HepG2 (cell line): ENCODE results near the gene SLC26A2. TPM values are rescaled to one million over a fixed set of nuclear protein-coding genes. Genes with fewer than 3 reads are reported as not detected.
A peak's percentile ranks its signal among the peaks of the same experiment; 100 is the strongest.

Experiments used
- GATAD2A ChIP-seq: IDR thresholded peaks from 2 replicates; pipeline ENCODE4 v1.6.1; 2016
- HOMEZ ChIP-seq: IDR thresholded peaks from 2 replicates; pipeline ENCODE4 v1.6.1; 2016; ENCODE audit warnings: low read depth
- KLF16 ChIP-seq, 2 experiments: sonication (generic) in 1 of 2; formaldehyde crosslinking in 1 of 2; IDR thresholded peaks; 2 replicates each; pipeline versions ENCODE4 v1.6.1 to v1.8.0; 2016 to 2023; ENCODE audit warnings: missing genetic modification reagents in 2 of 2, missing compliant biosample characterization in 1 of 2
- MIXL1 ChIP-seq: IDR thresholded peaks from 2 replicates; pipeline ENCODE4 v1.6.1; 2016
- MNT ChIP-seq: fragments of 450-650 bp; IDR thresholded peaks from 2 replicates; pipeline ENCODE4 v1.6.1; 2016
- RXRB ChIP-seq: IDR thresholded peaks from 2 replicates; pipeline ENCODE4 v1.6.1; 2016; ENCODE audit warnings: borderline replicate concordance, missing genetic modification reagents, missing compliant biosample characterization
- SMC3 ChIP-seq: IDR thresholded peaks from 2 replicates; pipeline ENCODE4 v1.6.1; 2011; ENCODE audit warnings: low read length, improper control_type of control experiment
- SP4 ChIP-seq: sonication (generic); formaldehyde crosslinking; IDR thresholded peaks from 2 replicates; pipeline ENCODE4 v1.8.1; 2023; ENCODE audit warnings: mild to moderate bottlenecking, missing genetic modification reagents
- TRAFD1 ChIP-seq: sonication (generic); formaldehyde crosslinking; IDR thresholded peaks from 2 replicates; pipeline ENCODE4 v1.5.1; 2020; ENCODE audit warnings: missing genetic modification reagents, mild to moderate bottlenecking, borderline replicate concordance
- ZNF234 ChIP-seq: sonication (generic); formaldehyde crosslinking; conservative IDR thresholded peaks from 2 replicates; pipeline ENCODE4 v1.5.1; 2020; ENCODE audit warnings: mild to moderate bottlenecking, missing genetic modification reagents
- ZNF33B ChIP-seq: sonication (generic); formaldehyde crosslinking; IDR thresholded peaks from 2 replicates; pipeline ENCODE4 v1.5.1; 2020; ENCODE audit warnings: mild to moderate bottlenecking, missing genetic modification reagents
- ZNF354B ChIP-seq: sonication (generic); formaldehyde crosslinking; IDR thresholded peaks from 2 replicates; pipeline ENCODE4 v1.8.0; 2022; ENCODE audit warnings: mild to moderate bottlenecking, missing genetic modification reagents
- ZNF605 ChIP-seq: sonication (generic); formaldehyde crosslinking; IDR thresholded peaks from 2 replicates; pipeline ENCODE4 v1.8.0; 2022; ENCODE audit warnings: mild to moderate bottlenecking, missing genetic modification reagents
- ZNF670 ChIP-seq: sonication (generic); formaldehyde crosslinking; IDR thresholded peaks from 2 replicates; pipeline ENCODE4 v1.8.0; 2022; ENCODE audit warnings: mild to moderate bottlenecking, missing genetic modification reagents, borderline replicate concordance
- polyA plus RNA-seq, 8 experiments: library from polyadenylated mRNA; depleted of rRNA in 3 of 8; stranded (reverse) in 7 of 8; unstranded in 1 of 8; fragments of >200 nt; fragmentation: Illumina TruSeq in 4 of 8; extraction: Trizol in 4 of 8; gene quantifications; 2 replicates each; pipeline versions ENCODE4 v1.2.1 to v1.2.3, GENCODE V29; 2011 to 2016; ENCODE audit warnings: low read depth in 4 of 8, missing spikeins in 1 of 8, mixed read lengths in 1 of 8; ENCODE audit not compliant: insufficient read depth in 1 of 8
- total RNA-seq, 5 experiments: library from RNA; depleted of rRNA; stranded (reverse); fragments of >200 nt; fragmentation: Illumina TruSeq; extraction: Trizol; gene quantifications; 2 replicates each; pipeline ENCODE4 v1.2.3, GENCODE V29; 2016; ENCODE audit warnings: low read depth in 1 of 5

SLC26A2 gene
- total and polyA plus RNA-seq, 2 of the 13 experiments (the other 11 are each of a cell fraction or from before 2014, with no cell fraction given) = 2.2 to 7.9 TPM

- TF ChIP-seq HOMEZ (CRISPR knock-in tag) = 0 out of 2 replicates have a peak, but pooled peaks have one; percentile 35
- peak; percentile 58; the same call in 1 of the 2 replicates for TF ChIP-seq MIXL1
- TF ChIP-seq ZNF354B = no peak
- no peak for TF ChIP-seq MNT
- TF ChIP-seq ZNF670 (CRISPR knock-in tag) = no peak
- peak; percentile 40; the same call in 1 of the 2 replicates for TF ChIP-seq RXRB
- TF ChIP-seq SMC3 = peak; percentile 96
- TF ChIP-seq ZNF33B (CRISPR knock-in tag) = no peak
- TF ChIP-seq ZNF605 (CRISPR knock-in tag) = no peak
- no peak for TF ChIP-seq ZNF234
- TF ChIP-seq GATAD2A (CRISPR knock-in tag) = 0 out of 2 replicates have a peak, but pooled peaks have one; percentile 26
- TF ChIP-seq TRAFD1 (CRISPR knock-in tag) = no peak
- 0 out of 4 replicates have a peak, but pooled peaks of 1 of the 2 experiments have one; percentile 37 for TF ChIP-seq KLF16 (CRISPR knock-in tag; IDR thresholded peaks at IDR 0.05)
- TF ChIP-seq SP4 (CRISPR knock-in tag) = no peak
- TF ChIP-seq, all 625 proteins: peak for 19
Observed at GRCh38 chr5:149990518-149991376, 30.2 kb downstream of the SLC26A2 start (continued).
